Activated effector memory CD4-positive, alpha-beta T cell treated with anti-CD3 and anti-CD28 coated beads, Interleukin-2, amount 50 U/mL, for 16 hours (primary cell): ENCODE data around the gene PHF5A.

ENCODE experiments used
- DNase-seq: peaks from one replicate; pipeline ENCODE4 v3.0.0-alpha.2; 2020

Gene PHF5A, protein sequence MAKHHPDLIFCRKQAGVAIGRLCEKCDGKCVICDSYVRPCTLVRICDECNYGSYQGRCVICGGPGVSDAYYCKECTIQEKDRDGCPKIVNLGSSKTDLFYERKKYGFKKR

DNA sequence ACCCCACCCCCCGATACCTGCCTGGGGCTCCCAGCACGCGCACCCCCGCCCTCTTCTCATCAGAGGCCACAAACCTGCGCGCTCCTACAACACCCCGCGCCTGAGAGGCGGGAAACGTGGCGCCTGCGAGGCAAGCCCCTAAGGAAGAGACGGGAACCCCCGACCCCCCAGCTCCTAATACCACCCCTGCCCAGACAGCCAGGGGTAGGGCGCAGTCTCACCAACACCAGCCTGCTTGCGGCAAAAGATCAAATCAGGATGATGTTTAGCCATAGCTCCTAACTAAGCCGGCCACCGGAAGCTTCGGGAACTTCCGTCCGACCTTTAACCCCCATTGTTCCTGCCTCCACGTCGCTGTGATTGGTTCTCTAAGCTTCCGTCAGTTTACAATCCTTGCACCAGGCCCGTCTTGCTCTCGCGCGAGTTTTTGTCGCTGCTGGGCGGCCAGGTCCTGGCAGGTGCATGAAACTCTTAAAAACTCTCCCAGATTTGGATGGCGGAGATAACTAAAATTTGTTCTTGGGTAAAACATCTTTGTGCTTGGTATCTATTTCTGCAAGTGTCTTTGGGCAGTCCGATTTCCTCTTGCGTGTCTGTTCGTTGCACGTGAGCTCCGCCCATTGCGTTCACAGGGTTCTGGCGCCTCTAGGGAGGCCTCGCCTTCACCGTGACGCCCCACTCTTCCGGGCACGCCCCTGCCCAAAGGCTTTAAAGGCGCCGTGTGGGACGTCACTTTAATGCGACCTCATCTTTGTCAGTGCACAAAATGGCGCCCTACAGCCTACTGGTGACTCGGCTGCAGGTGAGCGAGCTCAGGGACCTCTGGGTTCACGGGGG lies at the start of gene PHF5A, which contains the start of gene ACO2:
PHF5A (minus strand) TSS at position 312 of the 837 bp plus-strand sequence; CDS start at position 273, 39 bp downstream.
ACO2 (plus strand) TSS at position 737 of the 837 bp plus-strand sequence; CDS start at position 767, 30 bp downstream.
- peak; percentile 100 for DNase-seq

DNA sequence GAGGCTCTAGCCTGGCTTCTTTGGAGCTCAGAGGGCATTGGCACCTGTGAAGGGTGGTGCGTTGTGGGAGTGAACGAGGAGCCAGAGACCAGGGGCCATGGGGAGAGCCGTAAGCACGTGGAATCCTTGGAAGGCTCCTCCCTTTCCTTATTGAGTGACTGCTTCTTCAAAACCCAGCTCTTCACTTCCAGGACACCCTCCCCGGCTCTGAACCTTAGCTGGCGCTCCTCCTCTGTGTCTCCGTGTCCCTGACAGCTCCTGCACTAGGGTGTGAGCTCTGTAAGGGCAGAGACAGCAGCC lies 49.5 kb upstream of the PHF5A start:
- DNase-seq = no peak

DNA sequence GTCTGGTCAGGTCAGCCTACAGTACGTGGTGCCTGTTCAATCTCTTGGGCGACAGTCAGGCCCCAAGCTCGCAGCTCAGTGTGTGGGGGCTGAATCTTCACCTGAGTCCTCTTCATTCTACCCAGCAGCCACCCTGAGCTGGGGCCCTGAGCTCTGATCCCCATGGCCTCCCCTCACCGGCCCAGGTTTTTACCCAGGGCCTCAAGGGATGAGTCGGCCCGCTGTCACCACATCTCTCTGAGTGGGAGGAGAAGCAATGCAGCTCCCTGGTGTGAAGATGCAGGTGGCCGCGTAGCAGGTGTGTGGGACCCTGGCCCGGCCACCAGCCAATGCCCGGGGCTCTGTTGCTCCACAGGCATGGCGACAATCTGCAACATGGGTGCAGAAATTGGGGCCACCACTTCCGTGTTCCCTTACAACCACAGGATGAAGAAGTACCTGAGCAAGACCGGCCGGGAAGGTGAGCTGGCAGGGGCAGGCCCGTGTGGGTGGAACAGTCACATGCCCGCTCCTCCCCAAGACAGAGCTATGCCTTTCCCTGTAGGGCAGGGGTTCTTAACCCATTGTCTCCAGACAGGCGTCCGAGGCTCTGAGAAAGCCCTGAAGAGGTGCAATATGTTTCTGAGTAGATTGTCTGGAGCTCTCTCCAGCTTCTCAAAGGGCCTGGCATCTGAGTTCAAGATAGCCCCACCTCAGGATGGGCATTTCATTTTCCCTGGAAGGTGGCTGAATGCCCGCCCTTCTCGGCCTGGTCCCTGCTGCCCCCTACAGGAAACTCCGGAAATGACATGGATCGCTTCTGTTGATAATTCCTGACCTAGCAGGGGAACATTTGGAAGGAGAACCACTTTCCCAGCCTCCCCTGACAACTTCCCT lies 48.9 kb upstream of the PHF5A start:
- peak; percentile 77 for DNase-seq

DNA sequence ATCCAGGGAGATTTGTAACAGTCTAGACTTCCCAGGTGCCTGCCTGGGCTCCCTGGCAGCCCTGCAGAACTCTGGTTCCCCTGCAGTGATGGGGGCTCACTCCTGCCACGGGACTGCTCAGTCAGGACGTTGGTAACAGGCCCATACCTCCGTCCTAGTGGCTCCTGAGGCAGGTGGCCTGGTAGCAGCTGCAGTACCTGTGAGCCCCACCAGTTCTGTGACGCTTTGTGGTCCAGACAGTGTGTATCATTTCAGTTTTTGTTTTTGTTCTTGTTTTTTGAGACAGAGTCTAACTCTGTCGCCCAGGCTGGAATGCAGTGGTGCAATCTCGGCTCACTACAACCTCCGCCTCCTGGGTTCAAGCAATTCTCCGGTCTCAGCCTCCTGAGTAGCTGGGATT lies 48.0 kb upstream of the PHF5A start:
- DNase-seq = no peak

DNA sequence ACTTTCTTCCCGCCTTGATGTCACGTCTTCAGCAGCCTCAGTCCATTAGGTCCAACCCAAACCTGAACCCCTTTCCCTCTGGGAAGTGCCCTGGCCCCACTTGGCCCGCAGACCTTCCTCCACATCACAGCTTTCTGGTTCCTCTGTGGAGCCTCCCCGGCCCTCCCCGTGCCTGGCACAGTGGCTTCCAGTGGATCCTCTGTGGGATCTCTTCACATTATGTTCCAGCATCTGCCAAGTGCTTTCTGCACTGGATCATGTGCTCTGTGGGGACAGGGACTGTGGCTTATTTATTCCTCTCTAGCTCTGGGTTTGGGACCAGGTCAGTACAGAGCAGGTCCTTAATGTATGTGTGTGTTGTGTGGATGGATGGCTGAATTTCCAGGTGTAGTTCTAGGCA lies 44.9 kb upstream of the PHF5A start:
- DNase-seq = no peak

DNA sequence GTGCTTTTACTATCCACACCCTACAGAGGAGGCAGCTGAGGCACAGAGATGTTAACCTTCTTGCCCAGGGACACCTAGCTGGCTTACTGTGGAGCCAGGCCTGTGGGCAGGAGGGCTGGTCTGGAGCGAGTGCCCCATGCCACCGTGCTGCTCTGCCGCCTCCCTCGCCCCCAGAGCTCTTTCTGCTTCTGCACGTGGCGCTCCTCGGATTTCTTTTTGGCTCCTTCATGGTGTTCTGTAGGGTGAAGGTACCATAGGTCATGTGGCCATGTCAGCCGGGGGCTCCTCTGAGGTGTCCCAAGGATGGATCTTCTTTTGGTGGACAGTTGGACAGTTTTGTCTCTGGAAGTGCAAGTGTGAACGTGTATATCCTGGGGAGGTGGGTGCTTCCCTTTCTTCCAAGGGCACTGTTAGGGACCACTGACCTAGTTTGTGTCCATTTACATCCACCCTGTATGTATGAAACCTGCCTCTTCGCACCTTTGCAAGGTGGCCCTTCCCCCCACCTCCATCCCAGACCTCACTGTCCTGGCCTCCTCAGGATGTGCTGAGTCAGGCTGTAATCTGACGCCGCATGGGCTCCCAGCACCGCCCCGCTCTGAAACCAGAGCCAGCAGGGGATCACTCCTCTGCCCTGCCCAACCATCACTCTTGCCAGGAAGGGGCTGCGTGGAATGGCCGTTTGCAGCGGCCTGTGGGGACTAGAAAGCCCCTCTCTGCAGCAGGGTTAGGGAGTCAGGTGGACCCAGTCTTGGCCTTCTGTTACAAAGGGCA lies 44.1 kb upstream of the PHF5A start:
- no peak for DNase-seq

DNA sequence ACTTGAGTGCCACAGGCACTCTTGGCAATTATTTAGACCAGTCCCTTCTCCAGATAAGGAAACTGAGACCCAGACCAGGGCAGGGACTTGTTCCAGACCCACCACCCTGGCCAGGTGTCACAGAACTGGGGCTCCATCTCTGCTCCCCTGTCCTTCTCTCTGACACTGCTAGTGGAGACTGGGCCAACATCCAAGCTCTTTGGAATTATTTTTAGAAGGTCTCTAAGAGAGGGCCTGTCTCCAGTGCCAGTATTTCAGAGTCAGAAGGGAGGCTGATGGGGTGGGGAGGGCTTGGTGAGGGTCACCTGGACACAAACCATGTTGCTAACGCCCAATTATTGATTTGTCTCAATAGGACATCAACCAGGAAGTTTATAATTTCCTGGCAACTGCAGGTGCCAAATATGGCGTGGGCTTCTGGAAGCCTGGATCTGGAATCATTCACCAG lies 43.1 kb upstream of the PHF5A start:
- DNase-seq = no peak

DNA sequence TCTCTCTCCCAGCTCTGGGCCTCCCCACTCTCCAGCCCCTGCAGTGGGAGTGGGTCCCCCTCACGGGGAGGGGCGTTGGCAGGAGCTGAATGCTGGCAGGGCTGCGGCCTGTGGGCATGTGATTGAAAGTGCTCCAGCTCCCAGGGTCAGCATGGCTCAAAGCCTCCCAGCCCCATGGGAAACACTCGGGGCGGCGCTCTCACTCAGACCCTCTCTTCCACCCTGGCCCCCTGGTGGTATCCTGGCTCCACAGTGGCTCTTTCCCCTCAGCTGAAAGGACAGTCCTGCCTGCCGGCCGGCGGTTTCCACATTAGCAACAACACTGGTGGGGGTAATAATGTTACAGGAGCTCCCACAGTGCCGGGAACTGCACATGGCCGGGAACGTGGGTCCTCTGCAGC lies 40.3 kb upstream of the PHF5A start:
- DNase-seq = no peak

DNA sequence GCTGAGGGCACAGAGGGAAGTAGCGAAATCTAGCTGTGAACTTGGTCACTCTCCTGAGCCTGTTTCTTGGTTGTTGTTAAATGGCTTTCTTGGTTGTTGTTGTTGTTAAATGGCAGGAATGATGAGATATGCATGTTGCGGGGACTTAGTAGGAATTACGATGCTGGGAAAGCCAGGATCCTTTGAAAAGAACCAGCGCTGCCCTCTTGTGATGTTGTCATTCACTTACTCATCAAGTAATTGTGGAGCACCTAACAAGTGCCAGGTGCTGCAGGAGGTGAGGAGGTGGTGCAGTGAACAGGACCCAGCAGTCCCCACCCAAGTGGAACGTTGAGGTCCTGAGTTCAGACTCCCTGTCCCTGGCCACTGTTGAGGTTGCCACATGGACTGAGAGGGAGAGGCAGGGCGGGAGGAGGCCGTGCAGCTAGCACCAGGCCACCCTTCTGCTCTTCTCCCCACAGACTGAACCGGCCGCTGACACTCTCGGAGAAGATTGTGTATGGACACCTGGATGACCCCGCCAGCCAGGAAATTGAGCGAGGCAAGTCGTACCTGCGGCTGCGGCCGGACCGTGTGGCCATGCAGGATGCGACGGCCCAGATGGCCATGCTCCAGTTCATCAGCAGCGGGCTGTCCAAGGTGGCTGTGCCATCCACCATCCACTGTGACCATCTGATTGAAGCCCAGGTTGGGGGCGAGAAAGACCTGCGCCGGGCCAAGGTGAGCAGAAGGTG lies 39.0 kb upstream of the PHF5A start:
- no peak for DNase-seq

DNA sequence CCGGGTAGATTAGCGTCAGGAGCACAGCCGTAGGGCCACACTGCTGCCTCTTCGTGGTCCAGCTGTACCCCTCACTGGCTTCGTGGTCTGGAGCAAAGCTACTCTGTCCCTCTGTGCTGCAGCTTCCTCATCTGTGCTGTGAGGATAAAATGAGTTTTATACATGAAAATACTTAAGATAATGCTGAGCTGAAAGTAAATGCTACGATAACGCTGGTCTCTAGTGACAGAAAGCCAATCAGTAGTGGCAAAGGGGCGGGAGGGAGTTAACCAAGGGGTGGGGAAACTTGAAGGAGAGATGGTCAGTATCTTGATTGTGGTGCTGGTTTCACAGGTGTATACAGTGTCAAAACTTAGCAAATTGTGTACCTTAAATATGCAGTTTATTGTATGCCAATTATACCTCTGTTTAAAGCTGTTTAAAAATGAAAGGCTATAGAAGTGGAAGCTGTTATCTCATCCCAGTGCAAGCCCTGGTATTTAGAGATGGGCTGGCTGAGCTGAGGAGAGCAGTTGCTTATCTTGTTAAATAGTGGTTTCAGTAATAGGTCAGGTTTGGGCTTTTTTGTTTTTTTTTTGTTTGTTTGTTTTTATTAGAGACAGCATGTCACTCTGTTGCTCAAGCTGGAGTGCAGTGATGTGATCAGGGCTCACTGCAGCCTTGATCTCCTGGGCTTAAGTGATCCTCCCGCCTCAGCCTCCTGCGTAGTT lies 37.2 kb upstream of the PHF5A start:
- no peak for DNase-seq

DNA sequence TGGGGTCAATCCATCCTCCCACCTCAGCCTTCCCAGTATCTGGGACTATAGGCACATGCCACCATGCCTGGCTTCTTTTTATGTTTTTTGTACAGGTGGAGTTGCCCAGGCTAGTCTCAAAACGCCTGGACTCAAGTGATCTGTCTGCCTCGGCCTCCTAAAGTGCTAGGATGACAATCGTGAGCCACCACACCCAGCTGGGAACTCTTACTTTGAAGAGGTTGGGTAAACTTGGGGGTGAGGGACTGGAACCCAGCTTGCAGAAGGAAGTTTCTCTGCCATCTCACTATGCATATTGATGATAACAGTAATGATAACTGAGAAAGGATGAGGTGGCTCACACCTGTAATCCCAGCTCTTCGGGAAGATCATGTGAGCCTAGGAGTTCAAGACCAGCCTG lies 36.3 kb upstream of the PHF5A start:
- no peak for DNase-seq

DNA sequence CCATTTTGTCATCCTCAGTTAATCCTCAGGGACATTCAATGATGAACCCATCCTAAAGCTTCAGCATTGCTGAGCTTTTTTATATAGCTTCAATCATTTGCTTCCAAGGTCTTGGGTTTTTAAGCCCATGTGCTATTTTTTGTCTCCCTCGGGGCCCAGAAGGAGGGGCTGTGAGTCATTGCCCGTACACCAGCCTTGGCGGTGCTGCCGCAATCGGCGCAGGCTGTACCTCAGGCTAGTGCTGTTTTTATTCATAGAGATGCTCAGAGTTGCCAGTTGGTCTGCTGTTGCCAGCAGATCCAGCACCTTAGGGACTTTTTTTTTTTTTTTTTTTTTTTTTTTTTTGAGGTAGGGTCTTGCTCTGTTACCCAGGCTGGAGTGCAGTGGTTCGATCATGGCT lies 35.9 kb upstream of the PHF5A start:
- no peak for DNase-seq

DNA sequence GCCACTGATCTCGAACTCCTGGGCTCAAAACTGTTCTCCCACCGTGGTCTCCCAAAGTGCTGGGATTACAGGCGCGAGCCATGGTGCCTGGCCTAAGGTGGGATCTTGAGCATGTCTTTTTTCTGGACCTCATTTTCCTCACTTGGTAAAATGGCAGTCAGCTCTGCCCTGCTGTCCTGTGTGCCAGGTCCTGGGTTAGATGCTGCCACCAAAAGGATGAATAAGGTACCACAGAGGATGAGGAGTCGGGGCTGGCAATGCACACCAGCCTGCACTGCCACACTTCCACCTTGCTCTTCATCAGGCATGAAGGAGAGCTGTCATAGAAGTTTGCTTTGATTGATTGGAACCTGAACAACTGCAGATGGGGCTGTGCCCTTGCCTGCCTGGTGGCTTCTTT lies 32.7 kb upstream of the PHF5A start:
- no peak for DNase-seq

DNA sequence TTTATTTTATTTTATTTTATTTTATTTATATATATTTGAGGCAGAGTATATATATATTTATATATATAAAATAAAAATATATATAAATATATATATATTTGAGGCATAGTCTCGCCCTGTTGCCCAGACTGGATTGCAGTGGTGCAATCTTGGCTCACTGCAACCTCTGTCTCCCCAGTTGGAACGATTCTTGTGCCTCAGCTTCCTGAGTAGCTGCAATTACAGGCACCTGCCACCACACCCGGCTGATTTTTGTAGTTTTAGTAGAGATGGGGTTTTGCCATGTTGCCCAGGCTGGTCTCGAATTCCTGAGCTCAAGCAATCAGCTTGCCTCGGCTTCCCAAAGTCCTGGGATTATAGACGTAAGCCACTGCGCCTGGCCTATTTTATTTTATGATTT lies 31.8 kb upstream of the PHF5A start:
- no peak for DNase-seq

DNA sequence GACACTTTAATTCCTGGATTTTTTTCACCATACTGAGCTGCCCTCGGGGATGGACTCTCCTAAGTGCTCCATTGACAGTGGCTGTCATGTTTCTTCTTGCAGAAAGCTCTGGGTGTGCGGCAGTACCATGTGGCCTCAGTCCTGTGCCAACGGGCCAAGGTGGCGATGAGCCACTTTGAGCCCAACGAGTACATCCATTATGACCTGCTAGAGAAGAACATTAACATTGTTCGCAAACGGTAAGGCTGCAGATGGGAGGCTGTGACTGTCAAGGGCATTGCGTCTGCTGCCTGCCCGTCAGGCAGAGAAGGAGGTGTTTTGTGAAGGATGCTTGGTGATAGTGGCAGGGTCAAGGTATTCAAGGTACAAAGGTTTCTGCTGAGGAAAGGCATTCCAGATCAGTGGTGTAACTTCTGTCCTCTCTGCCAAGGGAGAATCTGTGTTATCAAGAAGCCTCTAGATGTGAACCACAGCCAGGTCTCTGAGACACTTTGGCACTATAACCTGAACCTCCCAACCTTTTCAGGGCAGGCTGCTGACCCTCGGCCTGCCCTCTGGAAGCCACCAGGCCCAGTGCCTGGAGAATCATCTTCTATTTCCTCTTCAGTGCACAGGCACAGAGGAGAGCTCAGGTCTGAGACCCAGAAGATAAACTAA lies 31.3 kb upstream of the PHF5A start:
- DNase-seq = no peak

DNA sequence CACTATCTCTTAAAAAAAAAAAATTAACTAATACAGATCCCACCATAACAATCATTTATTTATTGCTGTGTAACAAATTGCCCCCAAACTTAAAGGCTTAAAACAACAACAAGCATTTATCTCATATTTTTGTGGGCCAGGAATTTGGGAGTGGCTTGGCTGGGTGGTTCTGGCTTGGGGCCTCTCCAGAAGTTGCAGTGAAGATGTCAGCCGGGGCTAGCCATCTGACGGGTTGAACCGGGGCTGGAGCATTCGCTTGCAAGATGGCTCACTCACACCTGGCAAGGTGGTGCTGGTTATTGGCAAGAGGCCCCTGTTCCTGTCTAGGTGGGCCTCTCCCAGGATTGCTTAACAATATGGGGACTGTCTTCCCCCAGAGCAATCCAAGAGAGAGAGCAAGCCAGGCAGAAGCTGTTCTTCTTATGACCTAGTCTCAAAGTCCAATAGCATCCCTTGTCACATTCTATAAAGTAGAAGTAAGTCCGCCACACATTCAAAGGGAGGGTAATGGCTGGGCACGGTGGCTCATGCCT lies 29.9 kb upstream of the PHF5A start:
- no peak for DNase-seq

DNA sequence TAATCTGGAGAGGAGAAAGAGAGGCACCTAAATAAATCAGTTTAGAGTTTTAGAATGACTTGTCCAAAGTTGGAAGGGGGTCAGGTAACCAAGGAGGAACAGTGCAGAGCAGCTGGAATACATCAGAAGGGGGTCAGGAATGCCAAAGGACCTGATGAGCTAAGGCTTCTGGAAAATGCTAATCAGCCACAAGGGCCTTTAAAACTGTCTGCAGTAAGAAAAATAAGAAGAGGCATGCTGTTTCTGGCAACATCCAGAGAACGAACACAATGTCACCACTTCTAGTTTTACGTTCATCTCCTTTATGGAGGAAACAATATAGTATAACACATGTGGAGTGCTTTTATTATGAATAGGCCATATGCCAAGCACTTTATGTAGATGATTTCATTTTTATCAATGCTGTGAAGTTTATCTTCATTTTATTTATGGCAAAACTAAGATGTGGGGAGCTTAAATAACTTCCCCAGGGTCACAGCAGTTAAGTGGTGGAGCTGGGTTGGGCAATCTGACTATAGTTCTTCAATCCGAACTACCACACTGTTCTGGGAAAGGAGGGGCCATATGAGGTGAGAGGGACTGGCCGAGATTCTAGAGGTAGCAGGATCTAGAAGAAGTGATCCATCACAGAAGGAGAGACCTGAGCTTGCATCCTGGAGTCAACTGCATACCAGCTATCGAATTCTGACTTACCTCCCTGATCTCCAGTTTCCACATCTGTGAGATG lies 23.0 kb upstream of the PHF5A start:
- no peak for DNase-seq

DNA sequence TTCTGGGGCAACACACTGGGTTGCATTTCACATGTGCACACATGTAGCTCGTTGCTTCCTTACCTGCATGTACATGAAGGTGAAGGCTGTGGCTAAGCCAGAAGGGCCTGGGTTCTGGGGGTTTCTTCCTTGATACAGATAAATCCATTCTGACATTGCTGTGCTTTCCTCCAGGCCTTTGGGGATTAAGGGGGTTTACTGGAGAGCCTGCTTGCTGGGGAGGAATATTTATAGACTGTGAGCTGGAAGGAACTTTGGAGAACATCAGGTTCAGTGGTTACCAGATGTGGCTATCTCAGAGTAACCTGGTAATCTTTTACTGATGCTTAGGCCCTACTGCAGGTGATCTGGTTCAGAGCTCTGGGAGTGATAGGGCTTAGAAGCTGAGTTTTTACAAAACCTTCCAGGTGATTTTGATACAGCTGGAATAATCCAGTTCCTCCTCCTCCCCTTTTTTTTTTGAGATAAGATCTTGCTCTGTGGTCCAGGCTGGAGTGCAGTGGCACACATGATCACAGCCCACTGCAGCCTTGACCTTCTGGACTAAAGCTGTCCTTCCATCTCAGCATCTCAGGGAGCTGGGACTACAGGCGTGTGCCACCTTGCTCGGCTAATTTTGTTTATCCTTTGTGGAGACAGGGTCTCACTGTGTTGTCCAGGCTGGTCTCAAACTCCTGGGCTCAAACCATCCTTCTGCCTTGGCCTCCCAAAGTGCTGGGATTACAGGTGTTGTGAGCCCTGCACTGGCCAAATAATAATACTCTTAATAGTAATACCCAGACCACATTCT lies 20.3 kb upstream of the PHF5A start:
- DNase-seq = no peak

DNA sequence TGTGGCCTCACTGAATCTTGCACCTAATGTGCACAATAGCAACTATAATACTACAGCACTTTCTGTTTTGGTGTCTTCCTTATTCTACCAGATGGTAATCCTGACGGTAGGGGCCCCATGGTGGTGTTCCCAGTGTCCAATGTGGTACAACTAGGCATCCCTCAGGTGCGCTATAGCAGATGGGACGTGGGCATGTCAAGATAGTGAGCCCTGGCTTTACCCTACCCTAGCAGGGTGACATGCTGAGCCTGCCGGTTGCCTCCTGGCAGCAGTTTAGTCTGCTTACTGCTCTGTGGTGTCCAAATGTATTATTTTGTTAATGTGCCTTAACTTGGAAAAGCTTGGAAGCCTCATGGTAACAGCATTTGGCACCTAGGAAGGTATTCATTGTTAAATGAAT lies 19.6 kb upstream of the PHF5A start:
- DNase-seq = no peak
